B cell (primary cell): ENCODE data around the gene ST6GAL1.

Experiments
- CTCF ChIP-seq: fragments of 200-600 bp; IDR thresholded peaks from one replicate; pipeline ENCODE4 v1.8.0; 2022; ENCODE audit warnings: antibody characterized with exemption, mild to moderate bottlenecking
- EZH2 ChIP-seq: IDR thresholded peaks from 2 replicates; pipeline ENCODE4 v1.6.1; 2012; ENCODE audit warnings: borderline replicate concordance, low read depth, mild to moderate bottlenecking, moderate library complexity, low read length; ENCODE audit not compliant: insufficient read depth, poor library complexity, severe bottlenecking

- TF ChIP-seq CTCF (no peak), EZH2 (no peak)
Observed at GRCh38 chr3:187017511-187018230, 87.3 kb downstream of the ST6GAL1 start.
